GM06990 (cell line): ENCODE results near the gene NEU3.

Experiments
- DNase-seq: peaks from one replicate; pipeline ENCODE4 v3.0.0-alpha.2; 2011; ENCODE audit not compliant: insufficient read length; ENCODE audit errors: extremely low read depth
- H3K27me3 ChIP-seq: replicated peaks from 2 replicates; pipeline ENCODE4 v1.6.0; 2011; ENCODE audit warnings: low read length; ENCODE audit not compliant: control insufficient read depth, insufficient read depth
- H3K36me3 ChIP-seq: 2 replicates; pipeline ENCODE4 v1.5.1; 2011; ENCODE audit warnings: low read length; ENCODE audit not compliant: control insufficient read depth, insufficient read depth
- H3K4me3 ChIP-seq: replicated peaks from 2 replicates; pipeline ENCODE4 v1.5.1; 2011; ENCODE audit warnings: low read depth, mild to moderate bottlenecking, control low read depth, low read length
- TF ChIP-seq, protein P1 (sequence below): IDR thresholded peaks from 2 replicates; pipeline ENCODE4 v1.5.1; 2011; ENCODE audit warnings: low read length, control low read depth, mild to moderate bottlenecking, inconsistent platforms; ENCODE audit not compliant: insufficient read depth, poor library complexity, severe bottlenecking

Gene NEU3

DNA sequence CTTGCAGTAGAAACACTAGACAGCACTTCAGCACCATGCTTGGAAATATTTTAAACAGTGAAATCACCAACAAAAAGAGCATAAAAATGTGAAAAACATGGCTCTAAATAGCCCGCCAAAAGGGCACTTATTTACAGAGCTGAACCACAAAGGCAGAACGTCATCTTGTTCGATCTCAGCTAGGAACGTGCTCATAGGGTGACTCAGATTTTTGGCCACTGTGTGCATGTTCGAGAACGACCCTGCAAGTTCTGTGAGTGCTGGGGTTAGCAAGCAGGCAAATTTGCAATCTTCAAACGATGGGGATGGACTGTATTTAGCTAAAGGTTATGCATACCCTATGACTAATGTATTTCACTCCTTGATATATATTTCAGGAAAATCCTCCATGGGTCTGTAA, 77.3 kb downstream of the NEU3 start:
- Histone ChIP-seq H3K36me3 (no peaks in the 10 kb centered on the region), H3K4me3 (no peak overlapping the region), H3K27me3 (no peaks in the 10 kb centered on the region)
- no peak for DNase-seq
- TF ChIP-seq, protein P1, sequence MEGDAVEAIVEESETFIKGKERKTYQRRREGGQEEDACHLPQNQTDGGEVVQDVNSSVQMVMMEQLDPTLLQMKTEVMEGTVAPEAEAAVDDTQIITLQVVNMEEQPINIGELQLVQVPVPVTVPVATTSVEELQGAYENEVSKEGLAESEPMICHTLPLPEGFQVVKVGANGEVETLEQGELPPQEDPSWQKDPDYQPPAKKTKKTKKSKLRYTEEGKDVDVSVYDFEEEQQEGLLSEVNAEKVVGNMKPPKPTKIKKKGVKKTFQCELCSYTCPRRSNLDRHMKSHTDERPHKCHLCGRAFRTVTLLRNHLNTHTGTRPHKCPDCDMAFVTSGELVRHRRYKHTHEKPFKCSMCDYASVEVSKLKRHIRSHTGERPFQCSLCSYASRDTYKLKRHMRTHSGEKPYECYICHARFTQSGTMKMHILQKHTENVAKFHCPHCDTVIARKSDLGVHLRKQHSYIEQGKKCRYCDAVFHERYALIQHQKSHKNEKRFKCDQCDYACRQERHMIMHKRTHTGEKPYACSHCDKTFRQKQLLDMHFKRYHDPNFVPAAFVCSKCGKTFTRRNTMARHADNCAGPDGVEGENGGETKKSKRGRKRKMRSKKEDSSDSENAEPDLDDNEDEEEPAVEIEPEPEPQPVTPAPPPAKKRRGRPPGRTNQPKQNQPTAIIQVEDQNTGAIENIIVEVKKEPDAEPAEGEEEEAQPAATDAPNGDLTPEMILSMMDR: no peak
